Testis (tissue), 2 donors: ENCODE results near the gene TNRC6B.

ENCODE experiments used
- POLR2A ChIP-seq: fragments of 450-650 bp; IDR thresholded peaks from one replicate; pipeline ENCODE4 v1.6.1; 2017; ENCODE audit warnings: antibody characterized with exemption, mild to moderate bottlenecking, moderate library complexity
- TF ChIP-seq, protein P1 (sequence below), 3 experiments: fragments of 450-650 bp in 2 of 3; fragments of 200-600 bp in 1 of 3; sonication (generic) in 1 of 3; IDR thresholded peaks; one replicate each; pipeline ENCODE4 v1.5.1; 2016 to 2019; ENCODE audit warnings: antibody characterized with exemption in 3 of 3, mild to moderate bottlenecking in 2 of 3, moderate library complexity in 1 of 3

- TF ChIP-seq, protein P1, sequence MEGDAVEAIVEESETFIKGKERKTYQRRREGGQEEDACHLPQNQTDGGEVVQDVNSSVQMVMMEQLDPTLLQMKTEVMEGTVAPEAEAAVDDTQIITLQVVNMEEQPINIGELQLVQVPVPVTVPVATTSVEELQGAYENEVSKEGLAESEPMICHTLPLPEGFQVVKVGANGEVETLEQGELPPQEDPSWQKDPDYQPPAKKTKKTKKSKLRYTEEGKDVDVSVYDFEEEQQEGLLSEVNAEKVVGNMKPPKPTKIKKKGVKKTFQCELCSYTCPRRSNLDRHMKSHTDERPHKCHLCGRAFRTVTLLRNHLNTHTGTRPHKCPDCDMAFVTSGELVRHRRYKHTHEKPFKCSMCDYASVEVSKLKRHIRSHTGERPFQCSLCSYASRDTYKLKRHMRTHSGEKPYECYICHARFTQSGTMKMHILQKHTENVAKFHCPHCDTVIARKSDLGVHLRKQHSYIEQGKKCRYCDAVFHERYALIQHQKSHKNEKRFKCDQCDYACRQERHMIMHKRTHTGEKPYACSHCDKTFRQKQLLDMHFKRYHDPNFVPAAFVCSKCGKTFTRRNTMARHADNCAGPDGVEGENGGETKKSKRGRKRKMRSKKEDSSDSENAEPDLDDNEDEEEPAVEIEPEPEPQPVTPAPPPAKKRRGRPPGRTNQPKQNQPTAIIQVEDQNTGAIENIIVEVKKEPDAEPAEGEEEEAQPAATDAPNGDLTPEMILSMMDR (IDR thresholded peaks at IDR 0.05): no peak
- TF ChIP-seq POLR2A: no peak
Measured at GRCh38 chr22:40322021-40322420, 144.3 kb downstream of the TNRC6B start.
